ENCODE results near the gene PHLDA3.
"Not testable (repeated sequence)": the region's sequence is repeated elsewhere in the genome, so short reads cannot be mapped to it uniquely, and the experiment has no call there.

PHLDA3 gene

GRCh38 chr1:201504179-201504631 lies 35.2 kb upstream of the PHLDA3 start:
- DNase-seq (ENCODE audit: low spot score): no peak
- FAIRE-seq: no peak

GRCh38 chr1:201503397-201504176 lies 34.6 kb upstream of the PHLDA3 start:
- DNase-seq (ENCODE audit: low spot score): peak; percentile 65
- no peak for FAIRE-seq

DNA sequence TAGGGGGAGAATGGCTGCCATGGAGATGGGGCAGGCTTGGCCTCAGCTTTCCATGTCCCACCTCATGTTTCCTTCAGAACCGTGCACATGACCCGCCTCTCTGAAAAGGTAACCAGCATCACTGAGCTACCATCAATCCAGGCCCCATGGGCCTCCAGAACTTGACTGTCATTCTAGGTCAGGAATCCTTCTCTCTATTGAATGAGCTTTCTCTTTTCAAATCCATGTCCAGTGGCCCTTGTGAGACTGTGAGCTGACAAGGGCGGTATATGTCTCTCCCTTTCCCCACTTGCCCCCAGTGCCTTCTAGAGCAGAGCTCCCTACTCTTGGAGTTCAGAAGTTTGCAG lies 33.5 kb upstream of the PHLDA3 start:
- DNase-seq (ENCODE audit: low spot score) (no peak), FAIRE-seq (no peak)

GRCh38 chr1:201501812-201502510 lies 33.0 kb upstream of the PHLDA3 start:
- no peak for FAIRE-seq
- no peak for DNase-seq (ENCODE audit: low spot score)

- no peak for FAIRE-seq
- no peak for DNase-seq (ENCODE audit: low spot score)
Observed at GRCh38 chr1:201501144-201501543, 32.2 kb upstream of the PHLDA3 start.

DNA sequence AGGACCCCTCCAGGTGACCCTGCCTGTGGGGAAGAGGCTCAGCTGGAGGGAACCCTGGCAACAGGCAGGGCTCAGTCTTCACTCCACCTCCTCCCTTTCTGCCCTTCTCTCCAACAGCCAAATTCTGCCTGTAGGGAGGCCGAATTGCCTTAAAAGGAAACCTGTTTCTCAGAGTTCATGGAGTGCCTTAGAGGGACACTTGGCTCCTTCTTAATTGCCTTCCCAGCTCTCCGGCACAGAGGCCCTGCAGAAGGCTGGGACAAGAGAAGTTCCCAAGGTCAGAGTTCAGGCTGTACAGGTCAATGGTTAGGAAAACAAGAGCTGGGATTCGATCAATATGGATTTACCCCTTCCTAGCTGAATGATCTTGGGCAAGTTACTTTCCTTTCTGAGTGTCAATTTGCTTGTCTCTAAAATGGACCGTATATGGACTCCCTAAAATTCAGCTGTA lies 31.7 kb upstream of the PHLDA3 start:
- FAIRE-seq: no peak

DNA sequence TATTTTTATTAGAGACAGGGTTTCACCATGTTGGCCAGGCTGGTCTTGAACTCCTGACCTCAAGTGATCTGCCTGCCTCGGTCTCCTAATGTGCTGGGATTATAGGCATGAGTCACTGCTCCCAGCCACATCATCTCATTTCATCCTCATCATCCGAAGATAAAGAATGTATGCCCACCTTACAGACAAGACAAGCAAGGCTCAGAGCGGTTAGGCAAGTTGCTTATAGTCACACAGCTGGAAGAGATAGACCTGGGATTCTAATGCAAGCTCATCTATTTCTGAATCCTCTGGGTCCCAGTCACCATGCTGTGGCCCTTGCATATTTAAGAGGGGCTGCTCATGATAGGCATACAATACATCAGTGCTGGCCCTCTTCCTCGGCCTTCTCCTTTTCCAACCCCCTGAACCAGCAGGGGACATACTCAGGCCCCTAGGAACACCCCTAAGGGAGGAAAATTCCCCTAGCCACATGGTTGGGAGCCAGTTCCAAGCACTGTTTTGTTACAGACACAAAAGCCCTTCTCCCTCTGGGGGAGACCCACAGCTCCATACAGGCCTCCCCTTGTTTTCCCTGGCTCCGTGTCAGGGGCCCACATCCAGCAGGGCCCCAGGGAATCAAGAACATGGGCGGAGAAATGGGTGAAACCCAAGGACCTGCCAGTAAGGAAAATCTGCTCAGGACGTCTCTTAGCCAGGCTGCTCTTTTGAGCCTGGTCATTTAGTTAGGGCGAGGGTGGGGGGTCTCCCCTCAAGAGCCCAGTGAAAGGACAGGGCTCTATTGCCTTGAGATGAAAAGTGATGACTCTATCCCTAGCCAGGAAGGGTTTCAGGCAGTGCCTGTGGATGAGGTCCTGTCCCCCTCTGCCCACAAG lies 31.0 kb upstream of the PHLDA3 start:
- DNase-seq (ENCODE audit: low spot score): no peak

More for the DNA sequence above, 31.7 kb upstream of the PHLDA3 start:
- DNase-seq (ENCODE audit: low spot score): no peak

GRCh38 chr1:201499191-201499590 lies 30.2 kb upstream of the PHLDA3 start:
- FAIRE-seq (no peak), DNase-seq (ENCODE audit: low spot score) (no peak)

More for the DNA sequence above, 31.0 kb upstream of the PHLDA3 start:
- no peak for FAIRE-seq

- FAIRE-seq: no peak
- no peak for DNase-seq (ENCODE audit: low spot score)
Observed at GRCh38 chr1:201498621-201499020, 29.6 kb upstream of the PHLDA3 start.

DNA sequence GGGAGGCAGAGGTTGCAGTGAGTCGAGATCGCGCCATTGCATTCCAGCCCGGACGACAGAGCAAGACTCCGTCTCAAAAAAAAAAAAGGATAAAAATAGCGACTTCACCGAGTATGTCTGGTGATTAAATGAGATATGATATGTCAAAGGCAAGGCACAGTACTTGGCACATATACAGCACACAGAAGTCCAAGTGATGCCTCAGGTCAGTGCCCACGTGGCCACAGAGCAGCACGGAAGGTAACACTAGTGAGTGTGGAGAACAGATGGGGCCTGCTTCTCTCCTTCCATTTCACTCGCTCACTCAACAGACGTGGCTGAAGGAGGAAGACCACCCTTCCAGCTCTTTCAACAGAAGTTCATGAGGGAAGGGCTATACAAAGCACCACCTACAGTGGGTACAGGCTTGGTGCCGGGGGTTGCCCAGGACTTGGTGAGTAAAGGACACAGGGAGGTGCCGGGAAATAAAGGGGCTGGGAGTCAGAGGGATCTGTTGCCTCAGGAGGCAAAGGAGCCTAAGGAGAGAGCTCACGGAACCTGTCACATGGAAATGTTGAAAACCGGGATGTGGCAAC lies 29.0 kb upstream of the PHLDA3 start:
- FAIRE-seq: no peak
- no peak for DNase-seq (ENCODE audit: low spot score)

DNA sequence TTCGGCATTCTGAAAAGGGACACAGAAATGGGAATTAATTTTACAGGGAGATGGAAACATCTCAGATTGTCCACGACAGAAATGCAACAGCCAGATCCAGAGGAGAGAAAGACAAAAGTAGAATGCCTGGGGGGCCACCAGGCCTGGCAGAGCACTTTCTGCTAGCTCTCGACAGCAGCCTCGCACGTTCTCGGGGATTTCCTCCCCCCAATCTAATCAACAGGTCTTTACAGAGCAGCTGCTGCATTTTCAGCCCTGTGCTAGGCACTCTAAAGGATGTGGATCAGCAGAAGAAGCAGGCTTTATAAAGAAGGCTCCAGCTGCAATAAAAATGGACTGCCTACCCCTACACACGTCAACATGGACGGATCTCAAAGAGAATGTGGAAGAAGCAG lies 27.3 kb upstream of the PHLDA3 start:
- FAIRE-seq: no peak
- DNase-seq (ENCODE audit: low spot score): no peak

DNA sequence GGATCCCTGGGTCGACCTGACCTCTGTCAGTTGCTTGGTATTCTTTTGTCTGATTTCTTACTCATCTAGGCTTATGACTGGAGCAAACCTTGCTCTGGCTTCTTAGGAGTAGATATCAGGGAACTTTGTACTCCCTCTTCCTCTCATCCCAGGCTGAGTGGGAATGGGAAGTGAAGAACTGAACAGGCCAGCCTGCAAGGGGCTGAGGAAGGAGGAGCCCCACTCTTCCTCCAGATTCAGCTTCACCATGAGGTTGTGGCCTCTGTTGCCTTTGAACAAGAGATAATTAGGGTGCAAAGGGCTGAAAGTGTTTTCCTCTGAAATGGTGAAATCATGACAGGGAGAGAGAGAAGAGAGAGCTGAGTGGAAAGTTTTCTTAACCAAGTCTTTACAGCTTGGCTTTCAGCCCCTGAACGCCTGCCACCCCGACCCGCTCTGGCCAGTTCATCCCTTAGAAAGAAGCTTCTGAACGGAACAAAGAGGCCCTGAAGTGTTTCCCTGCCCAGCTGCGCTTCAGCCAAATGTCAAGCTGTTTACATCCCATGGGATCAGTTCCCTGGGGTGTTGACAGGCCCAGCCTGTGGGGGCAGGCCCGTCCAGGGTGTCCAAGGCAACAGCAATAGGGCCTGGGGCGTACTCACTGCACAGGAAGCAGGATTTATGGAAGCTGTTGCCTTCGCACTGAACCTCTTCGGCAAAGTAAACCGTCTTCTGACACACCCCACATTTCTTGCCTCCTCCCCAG lies 26.7 kb upstream of the PHLDA3 start:
- DNase-seq (ENCODE audit: low spot score): no peak
- no peak for FAIRE-seq

GRCh38 chr1:201493757-201494617 lies 25.0 kb upstream of the PHLDA3 start:
- no peak for FAIRE-seq
- no peak for DNase-seq (ENCODE audit: low spot score)

DNA sequence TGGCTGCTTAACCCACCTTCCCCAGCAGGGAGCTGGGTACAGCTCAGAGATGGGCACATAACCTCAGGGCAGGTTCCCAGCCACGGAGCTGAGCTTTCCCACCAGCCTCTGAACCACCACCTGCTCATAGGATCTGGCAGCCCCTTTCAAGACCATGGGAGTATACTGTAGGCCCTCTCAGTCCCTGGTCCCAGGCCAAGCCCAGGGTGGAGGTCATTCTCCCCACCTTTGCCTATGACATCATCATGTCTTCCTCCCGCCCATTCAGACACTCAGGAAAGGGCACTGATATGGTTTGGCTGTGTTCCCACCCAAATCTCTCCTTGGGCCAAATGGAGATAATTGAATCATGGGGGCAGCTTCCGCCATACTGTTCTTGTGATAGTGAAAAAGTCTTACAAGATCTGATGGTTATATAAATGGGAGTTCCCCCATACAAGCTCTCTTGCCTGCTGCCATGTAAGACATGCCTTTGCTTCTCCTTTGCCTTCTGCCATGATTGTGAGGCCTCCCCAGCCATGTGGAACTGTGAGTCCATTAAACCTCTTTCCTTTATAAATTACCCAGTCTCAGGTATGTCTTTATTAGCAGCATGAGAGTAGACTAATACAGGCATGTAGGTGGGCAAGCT lies 24.2 kb upstream of the PHLDA3 start:
- not testable (repeated sequence) for DNase-seq (ENCODE audit: low spot score); FAIRE-seq

GRCh38 chr1:201491896-201492511 lies 23.0 kb upstream of the PHLDA3 start:
- no peak for DNase-seq (ENCODE audit: low spot score)
- no peak for FAIRE-seq

DNA sequence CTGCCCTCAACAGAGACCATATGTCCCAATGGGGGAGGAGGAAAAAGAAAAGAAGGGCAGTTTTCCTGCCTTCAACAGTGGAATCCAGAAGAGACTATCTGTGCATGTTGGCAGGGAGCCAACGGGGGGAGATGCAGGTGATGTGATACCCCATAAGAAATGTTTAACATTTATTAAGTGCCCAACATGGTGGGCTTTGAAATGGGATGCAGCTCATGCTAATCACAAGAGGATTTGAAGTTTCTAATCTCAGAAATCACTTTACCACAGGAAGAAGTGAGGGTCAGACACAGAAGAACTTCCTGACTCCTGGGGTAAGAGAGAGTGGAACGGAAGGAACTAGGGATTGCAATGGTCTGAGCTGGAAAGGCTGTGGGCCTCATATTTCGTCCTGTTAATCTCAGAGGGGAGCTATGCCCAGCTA lies 21.7 kb upstream of the PHLDA3 start:
- no peak for DNase-seq (ENCODE audit: low spot score)
- no peak for FAIRE-seq

DNA sequence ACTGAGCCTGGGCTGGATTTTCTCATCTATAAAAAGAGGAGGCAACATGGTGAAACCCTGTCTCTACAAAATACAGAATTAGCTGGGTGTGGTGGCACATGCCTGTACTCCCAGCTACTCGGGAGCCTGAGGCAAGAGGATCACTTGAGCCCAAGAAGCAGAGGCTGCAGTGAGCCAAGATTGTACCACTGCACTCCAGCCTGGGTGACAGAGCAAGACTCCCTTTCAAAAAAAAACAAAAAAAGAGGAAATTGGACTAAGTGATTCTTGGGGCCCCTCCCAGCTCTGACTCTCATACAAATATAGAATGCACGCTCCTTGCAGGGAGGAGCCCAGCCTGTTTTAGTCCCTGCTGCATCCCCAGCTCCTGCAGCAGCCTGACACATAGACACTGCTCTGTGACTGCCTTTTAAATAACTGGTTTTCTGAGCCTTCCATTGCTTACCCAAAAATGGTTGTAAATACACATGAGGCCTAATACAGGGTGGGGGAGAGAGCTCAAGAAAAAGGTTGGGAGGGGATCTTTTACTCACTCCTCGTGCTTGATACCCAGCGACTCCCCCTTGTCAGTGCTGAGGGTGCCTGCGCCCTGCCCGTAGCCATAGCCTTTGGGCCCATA lies 20.8 kb upstream of the PHLDA3 start:
- FAIRE-seq (no peak), DNase-seq (ENCODE audit: low spot score) (no peak)

DNA sequence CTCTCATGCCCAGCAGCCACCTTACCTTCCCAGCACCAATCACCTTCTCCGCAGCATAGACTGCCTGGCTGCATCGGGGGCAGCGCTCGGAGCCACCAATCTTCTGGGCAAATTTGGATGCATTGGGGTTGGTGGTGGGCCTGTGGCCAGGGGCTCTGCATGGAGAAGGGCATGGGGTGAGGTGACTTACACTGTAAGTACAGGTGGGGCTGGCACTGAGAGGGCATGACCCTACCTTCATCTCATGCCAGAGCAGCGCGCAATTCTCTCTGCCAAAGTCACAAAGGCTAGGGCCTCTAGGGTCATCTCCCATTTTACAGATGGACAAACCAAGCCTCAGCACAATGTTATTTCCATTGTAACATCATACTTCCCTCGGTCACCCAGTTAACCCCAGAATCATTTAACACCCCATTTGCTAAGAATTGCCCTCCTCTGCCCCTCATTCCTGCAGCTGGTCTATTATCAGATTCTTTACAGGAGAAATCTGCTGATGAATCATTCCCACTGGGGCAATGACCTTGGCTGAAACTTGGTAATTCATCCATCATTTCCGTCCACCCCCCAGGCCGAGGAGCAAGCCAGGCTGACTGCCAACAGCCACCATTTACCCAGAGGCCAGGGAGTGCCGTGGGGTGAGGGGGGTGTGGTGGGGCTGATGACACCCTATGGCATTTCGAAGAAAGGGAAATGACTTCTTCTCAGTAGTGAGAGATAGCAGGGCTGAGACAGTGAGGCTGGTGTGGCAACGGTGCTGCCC lies 20.0 kb upstream of the PHLDA3 start:
- FAIRE-seq: no peak
- DNase-seq (ENCODE audit: low spot score): peak; percentile 72
